Measurements from ENCODE around the gene TCHP. TPM values are rescaled to one million over a fixed set of nuclear protein-coding genes. Genes with fewer than 3 reads are reported as not detected.
"Not testable (repeated sequence)": the region's sequence is repeated elsewhere in the genome, so short reads cannot be mapped to it uniquely, and the experiment has no call there.

TCHP gene
- total RNA-seq, 4 donors from 2014 or later: 17.1 to 31.6 (median 21.0) TPM

DNA sequence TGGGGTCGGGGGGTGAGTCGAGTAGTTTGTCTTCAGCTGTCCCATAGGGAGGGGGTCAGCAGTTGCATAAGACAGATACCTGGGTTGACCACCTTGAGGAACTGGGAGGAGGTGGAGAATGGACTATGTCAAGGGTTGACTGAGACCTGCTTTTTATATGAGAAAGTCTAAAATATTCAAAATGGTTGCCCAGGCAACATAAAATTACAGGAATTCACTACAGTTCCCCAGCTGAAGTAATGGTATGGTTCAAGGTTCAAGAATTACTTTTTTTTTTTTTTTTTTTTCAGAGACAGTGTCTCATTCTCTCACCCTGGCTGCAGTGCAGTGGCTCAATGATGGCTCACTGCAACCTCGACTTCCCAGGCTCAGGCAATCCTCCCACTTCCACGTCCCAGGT, 5.1 kb upstream of the TCHP start:
- 77% methylated on average over 4 of the region's 4 CpGs for WGBS

GRCh38 chr12:109896188-109896587, 3.9 kb upstream of the TCHP start:
- DNase-seq (ENCODE audit: extremely low spot score): no peak
- Histone ChIP-seq H3K27me3 (peaks cover 0 to 6% (median 0%) of the 10 kb centered on the region in 4 donors), H3K27ac (replicated peaks in 1 of 4) (no peak overlapping the region), H3K4me3 (no peak overlapping the region), H3K36me3 (no peaks in the 10 kb centered on the region), H3K4me1 (peaks cover 9 to 16% (median 13%) of the 10 kb centered on the region in 4 donors), H3K9me3 (no peaks in the 10 kb centered on the region)
- intact Hi-C loops (cut with DNase I): no loop called here
- TF ChIP-seq POLR2AphosphoS5 (IDR thresholded peaks at IDR 0.05): no peak
- no peak for TF ChIP-seq CTCF (IDR thresholded peaks at IDR 0.05)
- no peak for TF ChIP-seq POLR2A (IDR thresholded peaks at IDR 0.05; ENCODE audit: low read depth)
- no peak for TF ChIP-seq EP300 (IDR thresholded peaks at IDR 0.05)
- WGBS: 86% methylated on average over 6 of the region's 6 CpGs

More for the DNA sequence above, 5.1 kb upstream of the TCHP start:
- H3K27me3 ChIP-seq: peaks cover 0 to 6% (median 0%) of the 10 kb centered on the region in 4 donors
- intact Hi-C loops (cut with DNase I): no loop called here
- H3K27ac ChIP-seq (replicated peaks in 1 of 4): no peak overlapping the region
- peaks cover 5 to 8% (median 8%) of the 10 kb centered on the region in 4 donors for H3K4me1 ChIP-seq
- H3K36me3 ChIP-seq: no peaks in the 10 kb centered on the region
- no peak for TF ChIP-seq CTCF (IDR thresholded peaks at IDR 0.05)
- no peak for TF ChIP-seq EP300 (IDR thresholded peaks at IDR 0.05)
- TF ChIP-seq POLR2AphosphoS5 (IDR thresholded peaks at IDR 0.05): no peak
- no peak for TF ChIP-seq POLR2A (IDR thresholded peaks at IDR 0.05; ENCODE audit: low read depth)
- no peaks in the 10 kb centered on the region for H3K9me3 ChIP-seq
- DNase-seq (ENCODE audit: extremely low spot score): no peak
- H3K4me3 ChIP-seq: no peak overlapping the region

DNA sequence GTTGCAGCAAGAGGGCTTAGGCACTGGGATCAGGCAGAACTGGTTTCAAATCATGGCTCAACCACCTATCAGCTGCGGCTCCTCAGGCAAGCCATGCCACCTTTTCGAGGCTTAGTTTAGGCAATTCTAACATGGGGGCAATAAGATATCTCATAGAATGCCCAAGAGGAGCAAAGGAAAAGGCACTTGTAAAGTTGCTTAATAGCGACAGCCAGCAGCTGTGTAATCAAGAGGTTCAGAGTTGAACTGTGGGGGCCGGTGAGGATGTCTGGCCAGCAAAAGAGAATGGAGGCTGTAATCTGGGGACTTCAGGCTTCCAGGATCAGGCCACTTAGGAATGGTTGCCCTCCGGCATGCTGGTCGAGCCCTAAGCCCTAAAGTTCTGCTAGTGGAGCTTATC, 3.0 kb upstream of the TCHP start:
- H3K4me1 ChIP-seq: peaks cover 14 to 25% (median 21%) of the 10 kb centered on the region in 4 donors
- TF ChIP-seq POLR2A (IDR thresholded peaks at IDR 0.05; ENCODE audit: low read depth): no peak
- TF ChIP-seq CTCF (IDR thresholded peaks at IDR 0.05): no peak
- no peak for TF ChIP-seq EP300 (IDR thresholded peaks at IDR 0.05)
- TF ChIP-seq POLR2AphosphoS5 (IDR thresholded peaks at IDR 0.05): no peak
- DNase-seq (ENCODE audit: extremely low spot score): no peak
- no peaks in the 10 kb centered on the region for H3K9me3 ChIP-seq
- peaks cover 0 to 5% (median 0%) of the 10 kb centered on the region in 4 donors for H3K27me3 ChIP-seq
- no peak overlapping the region for H3K4me3 ChIP-seq
- no peaks in the 10 kb centered on the region for H3K36me3 ChIP-seq
- 92% methylated on average over 6 of the region's 6 CpGs for WGBS
- H3K27ac ChIP-seq (replicated peaks in 1 of 4): no peak overlapping the region
- intact Hi-C loops (cut with DNase I): no loop called here

DNA sequence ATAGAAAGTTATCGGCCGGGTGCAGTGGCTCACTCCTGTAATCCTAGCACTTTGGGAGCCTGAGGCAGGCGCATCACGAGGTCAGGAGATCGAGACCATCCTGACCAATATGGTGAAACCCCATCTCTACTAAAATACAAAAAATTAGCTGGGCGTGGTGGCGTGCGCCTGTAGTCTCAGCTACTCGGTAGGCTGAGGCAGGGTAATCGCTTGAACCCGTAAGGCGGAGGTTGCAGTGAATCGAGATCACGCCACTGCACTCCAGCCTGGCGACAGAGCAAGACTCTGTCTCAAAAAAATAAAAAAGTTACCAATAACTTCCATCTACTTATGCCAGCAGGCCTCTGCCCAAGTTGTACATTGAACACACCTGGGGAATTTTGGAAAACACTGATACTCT, 729 bp upstream of the TCHP start:
- Histone ChIP-seq H3K4me3 (peak overlapping the region; percentile 80 to 87 (median 82)), H3K4me1 (peaks cover 14 to 33% (median 25%) of the 10 kb centered on the region in 4 donors), H3K36me3 (peaks cover 10 to 19% (median 17%) of the 10 kb centered on the region in 4 donors), H3K27ac (replicated peaks in 1 of 4) (peak overlapping the region; percentile 72 to 85 (median 80))
- DNase-seq (ENCODE audit: extremely low spot score); intact Hi-C loops (cut with DNase I); H3K27me3 ChIP-seq; H3K9me3 ChIP-seq: not testable (repeated sequence)
- WGBS: 89% methylated on average over 15 of the region's 15 CpGs

- intact Hi-C loops (cut with DNase I): no loop called here
- DNase-seq (ENCODE audit: extremely low spot score): no peak
- WGBS: 7% methylated on average over 15 of the region's 16 CpGs
- TF ChIP-seq CTCF (IDR thresholded peaks at IDR 0.05) (no peak), EP300 (IDR thresholded peaks at IDR 0.05) (no peak), POLR2AphosphoS5 (IDR thresholded peaks at IDR 0.05) (no peak), POLR2A (IDR thresholded peaks at IDR 0.05; ENCODE audit: low read depth) (no peak)
- Histone ChIP-seq H3K27me3 (no peaks in the 10 kb centered on the region), H3K9me3 (no peaks in the 10 kb centered on the region), H3K4me3 (peak overlapping the region; percentile 80 to 87 (median 82)), H3K27ac (replicated peaks in 1 of 4) (peak overlapping the region; percentile 72 to 85 (median 80)), H3K4me1 (peaks cover 14 to 33% (median 25%) of the 10 kb centered on the region in 4 donors), H3K36me3 (peaks cover 25 to 35% (median 33%) of the 10 kb centered on the region in 4 donors)
These were observed 892 bp downstream of the TCHP start for GRCh38 chr12:109900752-109901580.
